A673 (cell line): ENCODE data around the gene CMTM8. TPM values are rescaled to one million over a fixed set of nuclear protein-coding genes. Genes with fewer than 3 reads are reported as not detected.

Experiments
- BruUV-seq: library from RNA; stranded (reverse); fragments of 400-500 nt; replicated peaks from 2 replicates; lab custom pipeline; 2021; lab: Mats Ljungman, UMichigan
- CTCF ChIA-PET: fragments of 300-600 bp; sonication (Branson Sonifier 250); formaldehyde crosslinking; loops from one replicate; lab custom pipeline; 2022; ENCODE audit warnings: antibody characterized with exemption; lab: Charles Lee
- POLR2A ChIA-PET: fragments of 300-600 bp; sonication (Branson Sonifier 250); formaldehyde crosslinking; loops from one replicate; lab custom pipeline; 2022; ENCODE audit warnings: antibody characterized with exemption; ENCODE audit not compliant: low non-redundant PET; lab: Charles Lee
- DNase-seq: peaks from one replicate; pipeline ENCODE4 v3.0.0-alpha.2; 2015; ENCODE audit warnings: low spot score
- H3K27ac ChIP-seq: fragments of 200-600 bp; sonication (generic); 2 replicates; pipeline ENCODE4 v1.5.1; 2016; ENCODE audit warnings: mixed run types, low read depth, mild to moderate bottlenecking, mixed read lengths, antibody characterized with exemption, low read length; ENCODE audit not compliant: poor library complexity, severe bottlenecking
- H3K27me3 ChIP-seq: fragments of 200-600 bp; sonication (generic); replicated peaks from 2 replicates; pipeline ENCODE4 v1.6.1; 2017; ENCODE audit warnings: mixed run types, low read depth, mild to moderate bottlenecking, mixed read lengths, antibody characterized with exemption, low read length; ENCODE audit not compliant: insufficient read depth, poor library complexity
- H3K36me3 ChIP-seq: fragments of 200-600 bp; sonication (generic); 2 replicates; pipeline ENCODE4 v1.6.1; 2016; ENCODE audit warnings: mixed run types, mild to moderate bottlenecking, mixed read lengths, antibody characterized with exemption, low read length; ENCODE audit not compliant: insufficient read depth, poor library complexity, severe bottlenecking
- H3K4me1 ChIP-seq: fragments of 200-600 bp; sonication (generic); 2 replicates; pipeline ENCODE4 v1.6.1; 2017; ENCODE audit warnings: mixed run types, mild to moderate bottlenecking, mixed read lengths, antibody characterized with exemption, low read length; ENCODE audit not compliant: insufficient read depth, poor library complexity, severe bottlenecking
- H3K4me3 ChIP-seq: fragments of 200-600 bp; sonication (generic); 2 replicates; pipeline ENCODE4 v1.5.1; 2016; ENCODE audit warnings: low read depth, mixed run types, mild to moderate bottlenecking, mixed read lengths, low read length; ENCODE audit not compliant: poor library complexity, severe bottlenecking
- H3K9me3 ChIP-seq: fragments of 200-600 bp; sonication (generic); 2 replicates; pipeline ENCODE4 v1.6.1; 2016; ENCODE audit warnings: mixed run types, low read depth, mild to moderate bottlenecking, mixed read lengths, antibody characterized with exemption, low read length; ENCODE audit not compliant: poor library complexity, severe bottlenecking
- CTCF ChIP-seq: fragments of 300-800, 200-600 bp; sonication (generic); conservative IDR thresholded peaks from 2 replicates; pipeline ENCODE4 v1.5.1; 2017; ENCODE audit warnings: low read depth, mild to moderate bottlenecking, antibody characterized with exemption, low read length, moderate library complexity, mixed read lengths
- EZH2 ChIP-seq: fragments of 200-600 bp; sonication (generic); IDR thresholded peaks from 2 replicates; pipeline ENCODE4 v1.6.1; 2017; ENCODE audit warnings: borderline replicate concordance, low read depth, mild to moderate bottlenecking, mixed read lengths, antibody characterized with exemption, low read length; ENCODE audit not compliant: poor library complexity, severe bottlenecking
- intact Hi-C: fragments of 100-400 bp; cut with micrococcal nuclease; formaldehyde crosslinking; loops from one replicate; pipeline ENCODE4 v1.10.0; 2022; ENCODE audit not compliant: unreplicated experiment
- total RNA-seq: library from RNA; stranded (reverse); gene quantifications from 2 replicates; pipeline ENCODE4 v1.2.3, GENCODE V29; 2021

Gene CMTM8
- total RNA-seq, 1 experiment from 2014 or later, result 2.1 TPM

- Histone ChIP-seq H3K27ac (no peak overlapping the region), H3K4me1 (peaks cover 11% of the 10 kb centered on the region), H3K9me3 (no peaks in the 10 kb centered on the region), H3K36me3 (no peaks in the 10 kb centered on the region), H3K27me3 (peaks cover 55% of the 10 kb centered on the region), H3K4me3 (no peak overlapping the region)
- BruUV-seq, result no TSS peak
- ChIA-PET CTCF (no interaction called here), POLR2A (no interaction called here)
- intact Hi-C loops, result no loop called here
- TF ChIP-seq EZH2 (no peak), CTCF (no peak)
- no peak for DNase-seq
Observed at GRCh38 chr3:32419742-32420125, 181.3 kb downstream of the CMTM8 start.

Other genes with a start within 250 kb of the CMTM8 start
- 9.9 and 12.6 TPM in 2 replicates for gene GPD1L, start 132.1 kb upstream of the CMTM8 start, total RNA-seq
- gene CMTM7, start 153.2 kb downstream of the CMTM8 start, total RNA-seq, result 0.79 TPM in 1 of 2 replicates, not detected in the other